ENCODE data around the gene SZT2.

The SZT2 gene

GRCh38 chr1:43448955-43449707 is 59.4 kb downstream of the SZT2 start:
- no peaks in the 10 kb centered on the region for H3K27me3 ChIP-seq (replicated peaks)
- peaks cover 66% of the 10 kb centered on the region for H3K36me3 ChIP-seq (replicated peaks)
- in situ Hi-C loops (cut with HindIII; ENCODE audit: low pct_ligation_motif_present, low sequenced_read_pairs), result no loop called here
- no peak overlapping the region for H3K4me3 ChIP-seq (ENCODE audit: low read depth, low read length)
- TF ChIP-seq CTCF (IDR thresholded peaks at IDR 0.05; ENCODE audit: low read depth, low read length, missing control alignments), result no peak
- no peak overlapping the region for H3K27ac ChIP-seq
- no peak for DNase-seq

- H3K4me3 ChIP-seq (ENCODE audit: low read depth, low read length), result no peak overlapping the region
- in situ Hi-C loops (cut with HindIII; ENCODE audit: low pct_ligation_motif_present, low sequenced_read_pairs), result no loop called here
- H3K36me3 ChIP-seq (replicated peaks), result peaks cover 64% of the 10 kb centered on the region
- H3K27ac ChIP-seq, result no peak overlapping the region
- no peak for DNase-seq
- no peaks in the 10 kb centered on the region for H3K27me3 ChIP-seq (replicated peaks)
- no peak for TF ChIP-seq CTCF (IDR thresholded peaks at IDR 0.05; ENCODE audit: low read depth, low read length, missing control alignments)
Observed at GRCh38 chr1:43449708-43450069, 60.0 kb downstream of the SZT2 start.

- in situ Hi-C loops (cut with HindIII; ENCODE audit: low pct_ligation_motif_present, low sequenced_read_pairs), result no loop called here
- DNase-seq, result no peak
- TF ChIP-seq CTCF (IDR thresholded peaks at IDR 0.05; ENCODE audit: low read depth, low read length, missing control alignments), result no peak
- Histone ChIP-seq H3K27ac (no peak overlapping the region), H3K4me3 (ENCODE audit: low read depth, low read length) (no peak overlapping the region), H3K27me3 (replicated peaks) (no peaks in the 10 kb centered on the region), H3K36me3 (replicated peaks) (peaks cover 62% of the 10 kb centered on the region)
Observed at GRCh38 chr1:43450251-43450941, 60.7 kb downstream of the SZT2 start.

GRCh38 chr1:43451157-43451591 is 61.5 kb downstream of the SZT2 start:
- Histone ChIP-seq H3K36me3 (replicated peaks) (peaks cover 56% of the 10 kb centered on the region), H3K4me3 (ENCODE audit: low read depth, low read length) (no peak overlapping the region), H3K27me3 (replicated peaks) (no peaks in the 10 kb centered on the region), H3K27ac (no peak overlapping the region)
- in situ Hi-C loops (cut with HindIII; ENCODE audit: low pct_ligation_motif_present, low sequenced_read_pairs), result no loop called here
- no peak for DNase-seq
- TF ChIP-seq CTCF (IDR thresholded peaks at IDR 0.05; ENCODE audit: low read depth, low read length, missing control alignments), result no peak

- in situ Hi-C loops (cut with HindIII; ENCODE audit: low pct_ligation_motif_present, low sequenced_read_pairs), result no loop called here
- Histone ChIP-seq H3K4me3 (ENCODE audit: low read depth, low read length) (peak overlapping the region; percentile 9), H3K27ac (no peak overlapping the region), H3K27me3 (replicated peaks) (no peaks in the 10 kb centered on the region), H3K36me3 (replicated peaks) (peaks cover 49% of the 10 kb centered on the region)
- TF ChIP-seq CTCF (IDR thresholded peaks at IDR 0.05; ENCODE audit: low read depth, low read length, missing control alignments), result no peak
- no peak for DNase-seq
Observed at GRCh38 chr1:43451701-43452532, 62.2 kb downstream of the SZT2 start.
